Dermis blood vessel endothelial cell (primary cell): ENCODE data around the gene TMEM121. TPM values are rescaled to one million over a fixed set of nuclear protein-coding genes. Genes with fewer than 3 reads are reported as not detected.
A peak's percentile ranks its signal among the peaks of the same experiment; 100 is the strongest.

Experiments
- DNase-seq: peaks from one replicate; pipeline ENCODE4 v3.0.0; 2010
- total RNA-seq: library from RNA; depleted of rRNA; stranded (reverse); fragments of >200 nt; gene quantifications from 2 replicates; pipeline ENCODE4 v1.2.3, GENCODE V29; 2014

Gene TMEM121
- total RNA-seq, 1 donor from 2014 or later, result 11.7 TPM

- no peak for DNase-seq
Measured at GRCh38 chr14:105487449-105487985, 38.9 kb upstream of the TMEM121 start.

GRCh38 chr14:105487986-105488777 lies 38.2 kb upstream of the TMEM121 start:
- no peak for DNase-seq

- no peak for DNase-seq
Measured at GRCh38 chr14:105488781-105489541, 37.4 kb upstream of the TMEM121 start.

GRCh38 chr14:105489542-105490266 lies 36.7 kb upstream of the TMEM121 start:
- peak; percentile 93 for DNase-seq

GRCh38 chr14:105490267-105490571 lies 36.2 kb upstream of the TMEM121 start:
- DNase-seq, result no peak

- DNase-seq, result peak; percentile 100
Measured at GRCh38 chr14:105490572-105491365, 35.6 kb upstream of the TMEM121 start, which contains the start of gene TEDC1. Gene TEDC1 (plus strand): TSS chr14:105491246. CDS start chr14:105491376, 130 bp downstream.

GRCh38 chr14:105491366-105491973 lies 34.9 kb upstream of the TMEM121 start:
- peak; percentile 77 for DNase-seq

- no peak for DNase-seq
Measured at GRCh38 chr14:105492031-105492970, 34.1 kb upstream of the TMEM121 start.

- no peak for DNase-seq
Measured at GRCh38 chr14:105492971-105493871, 33.2 kb upstream of the TMEM121 start.

GRCh38 chr14:105493921-105494605 lies 32.3 kb upstream of the TMEM121 start:
- no peak for DNase-seq

- DNase-seq, result no peak
Measured at GRCh38 chr14:105494606-105494929, 31.8 kb upstream of the TMEM121 start.

- no peak for DNase-seq
Measured at GRCh38 chr14:105495101-105495989, 31.0 kb upstream of the TMEM121 start.

GRCh38 chr14:105495990-105496830 lies 30.2 kb upstream of the TMEM121 start:
- DNase-seq, result no peak

GRCh38 chr14:105496831-105497591 lies 29.4 kb upstream of the TMEM121 start:
- no peak for DNase-seq

GRCh38 chr14:105497671-105498429 lies 28.5 kb upstream of the TMEM121 start:
- DNase-seq, result no peak
